Activated T-cell treated with anti-CD3 and anti-CD28 coated beads, Interleukin-2, amount 50 U/mL, for 1 hour (primary cell): ENCODE results near the gene RLN3.
A peak's percentile ranks its signal among the peaks of the same experiment; 100 is the strongest.

Source experiments
- DNase-seq: peaks from one replicate; pipeline ENCODE4 v3.0.0-alpha.2; 2020

Gene RLN3

DNA sequence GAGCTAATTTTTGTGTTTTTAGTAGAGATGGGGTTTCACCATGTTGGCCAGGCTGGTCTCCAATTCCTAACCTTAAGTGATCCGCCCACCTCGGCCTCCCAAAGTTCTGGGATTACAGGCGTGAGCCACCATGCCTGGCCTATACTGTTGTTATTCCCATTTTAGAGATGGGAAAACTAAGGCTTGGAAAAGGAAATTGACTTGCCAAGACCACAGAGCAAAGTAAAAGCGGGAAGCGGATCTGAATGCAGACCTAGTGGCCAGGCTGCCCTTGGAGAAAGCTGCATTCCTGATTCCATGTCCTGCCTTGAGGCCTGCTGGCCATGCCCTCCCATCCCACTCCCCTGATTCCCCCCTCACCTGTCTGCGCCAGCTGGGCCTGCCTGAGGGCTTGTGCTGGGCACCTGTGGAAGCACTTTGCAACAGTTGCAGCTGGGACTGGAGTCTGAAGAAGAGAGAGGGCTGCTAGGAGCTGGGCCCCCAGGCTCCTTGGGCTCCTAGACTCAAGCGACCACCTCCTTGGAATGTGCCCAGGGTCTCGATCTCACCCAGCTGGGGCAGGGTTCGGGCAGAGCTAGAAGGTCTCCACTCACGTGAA, 28.2 kb downstream of the RLN3 start:
- no peak for DNase-seq

DNA sequence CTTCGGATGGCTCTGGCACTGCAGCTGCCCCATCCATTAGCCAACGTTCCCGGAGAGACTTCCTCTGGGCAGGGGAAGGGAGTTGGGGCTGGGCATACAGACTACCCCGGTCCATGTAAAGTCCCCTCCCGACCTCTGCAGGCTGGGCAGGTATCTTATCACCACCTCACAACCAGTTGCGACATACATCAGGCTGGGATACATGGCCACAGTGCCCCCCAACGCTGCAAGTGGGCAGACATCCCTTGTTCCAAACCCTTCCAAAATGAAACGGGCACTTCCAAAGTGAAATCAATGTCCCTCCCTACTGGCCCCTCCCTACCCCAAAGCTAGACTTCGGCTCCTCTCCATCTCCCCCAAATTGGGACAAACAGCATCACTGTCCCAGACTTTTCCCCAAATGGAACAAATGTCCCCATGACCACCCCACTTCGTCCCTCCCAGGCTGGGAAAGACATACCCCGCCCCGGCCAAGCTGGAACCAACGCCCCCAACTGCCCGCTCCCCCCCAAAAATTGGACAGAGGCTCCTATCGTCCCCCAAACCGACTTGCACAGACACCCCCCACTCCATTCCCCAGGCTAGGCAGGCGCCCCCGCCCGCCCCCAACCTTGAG, 28.9 kb downstream of the RLN3 start:
- no peak for DNase-seq

DNA sequence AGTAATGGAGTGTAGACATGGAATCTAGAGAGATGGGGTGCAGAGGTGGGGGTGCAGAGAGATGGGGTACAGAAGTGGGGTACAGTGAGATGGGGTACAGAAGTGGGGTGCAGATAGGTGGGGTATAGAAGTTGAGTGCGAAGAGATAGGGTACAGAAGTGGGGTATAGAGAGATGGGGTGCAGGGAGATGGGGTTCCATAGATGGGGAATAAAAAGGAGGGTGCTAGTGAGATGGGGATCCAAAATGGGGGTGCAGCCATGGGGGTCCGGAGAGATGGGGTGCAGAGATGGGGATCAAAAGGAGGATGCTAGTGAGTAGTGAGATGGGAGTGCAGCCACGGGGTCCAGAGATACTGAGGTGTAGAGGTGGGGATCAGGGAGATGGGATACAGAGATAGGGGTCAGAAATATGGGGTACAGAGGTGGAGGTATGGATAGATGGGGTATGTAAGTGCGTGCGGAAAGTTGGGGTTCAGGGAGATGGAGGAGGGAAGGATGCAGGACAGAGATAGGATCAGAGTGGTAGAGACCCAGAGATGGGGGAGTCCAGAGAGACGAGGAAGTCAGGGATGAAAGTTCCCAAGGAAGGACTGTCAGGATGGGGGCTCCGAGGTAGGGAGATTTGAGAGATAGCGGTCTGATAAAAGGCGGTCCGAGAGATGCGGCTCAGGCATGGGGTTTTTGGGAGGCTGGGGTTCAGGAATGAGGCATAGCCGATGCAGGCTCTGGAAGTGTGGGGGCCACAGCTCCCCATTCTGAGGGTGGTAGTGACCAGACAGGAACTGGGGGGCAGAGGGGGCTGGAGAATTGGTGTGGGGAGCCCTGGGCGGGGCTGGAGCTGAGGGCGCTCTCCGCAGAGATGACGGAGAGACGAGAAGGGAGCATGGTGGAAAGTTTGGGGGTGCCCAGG, 30.5 kb downstream of the RLN3 start:
- DNase-seq = no peak

DNA sequence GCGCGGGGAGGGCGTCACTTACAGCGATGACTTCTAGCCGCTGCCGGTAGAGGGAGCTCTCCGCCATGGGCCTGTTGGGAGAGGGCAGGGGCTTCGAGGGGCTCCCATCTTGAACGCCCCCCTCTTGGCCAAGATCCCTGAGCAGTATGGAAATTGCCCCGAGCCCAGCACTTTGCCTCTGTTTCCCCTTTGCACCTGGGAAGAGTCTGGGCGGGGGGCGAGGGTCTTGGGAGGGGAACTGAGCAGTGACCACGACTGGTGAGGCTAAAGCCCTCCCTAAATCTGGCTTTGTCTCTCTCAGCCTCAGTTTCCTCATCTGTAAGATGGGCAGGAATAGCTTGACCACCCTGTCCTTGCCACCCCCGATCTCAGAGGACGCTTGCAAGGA, 31.1 kb downstream of the RLN3 start:
- DNase-seq = peak; percentile 67

DNA sequence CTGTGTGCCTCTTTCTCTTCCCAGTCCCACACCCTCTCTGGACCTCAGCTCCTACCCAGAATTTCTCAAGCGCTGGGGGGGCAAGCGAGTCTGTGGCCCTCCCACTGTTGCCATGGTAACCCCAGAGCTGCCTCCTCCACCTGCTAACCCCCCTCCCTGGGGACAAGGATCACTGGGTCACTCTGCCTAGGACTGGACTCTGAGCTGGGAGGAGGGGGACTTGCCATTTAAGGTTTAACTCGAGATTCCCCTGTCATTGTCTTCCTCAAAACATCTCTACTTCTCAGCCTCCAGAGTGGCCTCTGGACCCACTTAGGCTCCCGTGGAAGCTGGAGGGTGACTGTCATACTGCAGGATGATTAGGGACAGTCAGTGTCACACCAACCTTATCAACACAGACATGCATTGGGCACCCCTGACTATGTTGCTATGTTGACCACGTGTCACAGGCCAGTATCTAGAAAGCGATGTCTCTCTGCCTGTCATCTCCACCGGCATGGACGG, 31.8 kb downstream of the RLN3 start:
- no peak for DNase-seq

DNA sequence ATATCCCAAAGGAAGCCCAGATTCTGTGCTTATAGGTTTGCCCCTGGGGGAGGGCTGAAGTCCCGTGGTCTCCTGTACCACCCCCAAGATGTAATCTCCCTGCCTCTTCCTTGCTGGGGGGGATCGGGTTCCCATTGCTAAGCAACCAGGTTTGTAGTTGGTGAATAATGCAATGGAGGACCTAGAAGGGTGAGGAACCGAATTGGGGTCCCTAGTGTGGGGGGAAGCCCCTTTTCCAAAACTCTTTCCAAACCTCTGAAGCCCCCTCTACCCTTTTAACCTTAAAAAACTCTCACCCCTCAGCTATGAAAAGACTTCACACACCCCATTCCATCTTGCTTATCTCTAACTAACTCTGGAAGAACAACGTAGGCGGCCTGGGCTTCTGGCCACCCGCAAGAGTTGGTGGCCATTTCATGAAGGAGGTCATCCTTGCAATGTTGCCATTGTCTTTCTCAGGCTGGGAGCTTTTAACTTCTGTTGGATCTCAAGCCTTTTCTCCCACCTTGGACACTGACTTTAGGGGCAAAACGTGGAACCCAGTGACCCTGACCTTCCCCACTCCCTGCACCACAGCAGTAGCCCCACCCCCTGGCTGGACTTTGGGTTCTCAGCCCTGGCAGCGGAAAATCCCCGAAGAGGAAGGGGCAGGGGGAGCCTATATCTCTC, 33.3 kb downstream of the RLN3 start:
- DNase-seq = no peak

DNA sequence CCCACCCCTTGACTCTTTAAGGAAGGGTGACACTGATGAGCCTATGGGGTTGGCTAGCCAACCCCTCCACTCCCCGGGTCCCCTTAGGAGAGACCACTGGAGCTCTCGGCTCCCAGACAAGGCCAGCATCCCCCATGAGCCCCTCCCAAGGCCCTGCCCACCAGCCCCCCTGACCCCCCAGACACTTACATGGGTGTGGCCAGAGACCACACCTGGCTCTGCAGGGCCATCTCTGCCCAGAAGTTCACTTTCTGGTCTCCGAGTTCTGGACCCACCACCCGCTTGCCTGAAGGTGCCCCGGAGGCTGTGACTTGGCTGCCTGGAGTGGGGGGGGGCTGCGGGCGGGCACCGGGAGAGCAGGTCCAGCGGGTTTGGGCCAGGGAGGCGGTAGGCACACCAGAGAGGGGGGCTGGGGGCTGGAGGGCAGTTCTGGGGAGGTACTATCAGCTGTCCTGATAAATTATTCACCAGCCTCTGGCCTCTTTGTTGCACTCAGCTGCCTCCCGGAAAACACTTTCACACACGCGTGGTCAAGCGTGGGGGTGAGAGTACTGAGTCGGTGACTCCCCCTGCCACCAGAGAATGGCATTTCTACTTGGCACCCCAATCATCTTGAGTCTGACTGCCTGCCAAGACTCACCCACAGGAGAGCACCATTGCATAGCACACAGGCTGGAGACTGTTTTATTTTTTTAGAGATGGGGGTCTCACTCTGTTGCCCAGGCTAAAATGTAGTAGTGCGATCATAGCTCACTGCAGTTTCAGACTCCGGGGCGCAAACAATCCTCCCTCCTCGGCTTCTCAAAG, 34.0 kb downstream of the RLN3 start, which contains the start of gene PALM3:
PALM3 (minus strand) TSS at position 326 of the 807 bp plus-strand sequence; CDS start at position 230, 96 bp downstream.
- no peak for DNase-seq

DNA sequence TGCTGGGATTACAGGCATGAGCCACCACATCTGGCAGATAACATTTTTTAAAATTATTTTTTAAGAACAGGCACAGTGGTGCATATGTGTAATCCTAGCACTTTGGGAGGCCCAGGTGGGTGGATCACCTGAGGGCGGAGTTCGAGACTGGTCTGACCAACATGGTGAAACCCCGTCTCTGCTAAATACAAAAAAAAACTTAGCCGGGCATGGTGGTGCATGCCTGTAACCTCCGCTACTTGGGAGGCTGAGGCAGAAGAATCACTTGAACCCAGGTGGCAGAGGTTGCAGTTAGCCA, 34.6 kb downstream of the RLN3 start:
- DNase-seq = no peak

DNA sequence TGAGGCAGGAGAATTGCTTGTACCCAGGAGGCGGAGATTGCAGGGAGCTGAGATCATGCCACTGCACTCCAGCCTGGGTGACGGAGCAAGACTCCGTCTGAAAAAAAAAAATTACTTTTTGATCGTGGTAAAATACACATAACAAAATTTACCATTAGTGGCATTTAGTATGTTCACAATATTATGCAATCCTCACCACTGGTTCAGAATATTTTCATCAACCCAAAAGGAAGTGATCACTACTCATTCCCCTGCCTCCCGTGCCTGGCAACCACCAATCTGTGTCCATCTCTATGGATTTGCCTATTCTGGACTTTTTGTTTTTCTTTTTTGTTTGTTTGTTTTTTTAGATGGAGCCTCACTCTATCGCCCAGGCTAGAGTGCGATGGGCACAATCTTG, 35.2 kb downstream of the RLN3 start:
- DNase-seq = no peak

DNA sequence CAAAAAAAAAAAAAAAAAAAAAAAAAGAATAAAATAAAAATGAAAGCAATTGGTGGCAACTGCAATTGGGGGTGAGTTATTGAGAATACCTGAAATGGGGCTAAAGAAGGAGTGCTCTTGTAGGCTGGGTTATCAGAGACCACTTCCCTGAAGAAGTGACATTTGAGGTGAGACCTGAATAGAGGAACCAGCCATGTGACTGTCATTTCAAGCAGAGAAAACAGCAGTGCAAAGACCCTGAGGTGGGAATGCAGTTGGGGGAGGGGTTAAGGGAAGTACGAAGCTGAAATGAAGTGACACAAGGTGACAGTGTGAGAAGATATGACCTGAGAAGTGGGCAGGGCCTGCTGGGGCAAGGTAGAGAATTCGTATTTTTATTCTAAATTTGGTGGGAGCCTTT, 38.2 kb downstream of the RLN3 start:
- DNase-seq = no peak

DNA sequence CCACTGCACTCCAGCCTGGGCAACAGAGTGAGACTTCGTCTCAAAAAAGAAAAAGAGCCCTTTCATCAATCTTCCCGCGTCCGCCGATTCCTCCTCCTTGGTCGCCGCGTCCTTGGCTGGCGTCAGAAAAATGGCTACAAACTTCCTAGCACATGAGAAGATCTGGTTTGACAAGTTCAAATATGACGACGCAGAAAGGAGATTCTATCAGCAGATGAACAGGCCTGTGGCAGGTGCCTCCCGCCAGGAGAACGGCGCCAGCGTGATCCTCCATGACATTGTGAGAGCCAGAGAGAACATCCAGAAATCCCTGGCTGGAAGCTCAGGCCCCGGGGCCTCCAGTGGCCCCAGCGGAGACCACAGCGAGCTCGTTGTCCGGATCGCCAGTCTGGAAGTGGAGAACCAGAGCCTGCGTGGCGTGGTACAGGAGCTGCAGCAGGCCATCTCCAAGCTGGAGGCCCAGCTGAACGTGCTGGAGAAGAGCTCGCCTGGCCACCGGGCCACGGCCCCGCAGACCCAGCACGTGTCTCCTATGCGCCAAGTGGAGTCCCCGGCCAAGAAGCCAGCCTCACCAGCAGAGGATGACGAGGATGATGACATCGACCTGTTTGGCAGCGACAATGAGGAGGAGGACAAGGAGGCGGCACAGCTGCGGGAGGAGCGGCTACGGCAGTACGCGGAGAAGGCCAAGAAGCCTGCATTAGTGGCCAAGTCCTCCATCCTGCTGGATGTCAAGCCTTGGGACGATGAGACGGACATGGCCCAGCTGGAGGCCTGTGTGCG, 42.5 kb downstream of the RLN3 start:
- no peak for DNase-seq

DNA sequence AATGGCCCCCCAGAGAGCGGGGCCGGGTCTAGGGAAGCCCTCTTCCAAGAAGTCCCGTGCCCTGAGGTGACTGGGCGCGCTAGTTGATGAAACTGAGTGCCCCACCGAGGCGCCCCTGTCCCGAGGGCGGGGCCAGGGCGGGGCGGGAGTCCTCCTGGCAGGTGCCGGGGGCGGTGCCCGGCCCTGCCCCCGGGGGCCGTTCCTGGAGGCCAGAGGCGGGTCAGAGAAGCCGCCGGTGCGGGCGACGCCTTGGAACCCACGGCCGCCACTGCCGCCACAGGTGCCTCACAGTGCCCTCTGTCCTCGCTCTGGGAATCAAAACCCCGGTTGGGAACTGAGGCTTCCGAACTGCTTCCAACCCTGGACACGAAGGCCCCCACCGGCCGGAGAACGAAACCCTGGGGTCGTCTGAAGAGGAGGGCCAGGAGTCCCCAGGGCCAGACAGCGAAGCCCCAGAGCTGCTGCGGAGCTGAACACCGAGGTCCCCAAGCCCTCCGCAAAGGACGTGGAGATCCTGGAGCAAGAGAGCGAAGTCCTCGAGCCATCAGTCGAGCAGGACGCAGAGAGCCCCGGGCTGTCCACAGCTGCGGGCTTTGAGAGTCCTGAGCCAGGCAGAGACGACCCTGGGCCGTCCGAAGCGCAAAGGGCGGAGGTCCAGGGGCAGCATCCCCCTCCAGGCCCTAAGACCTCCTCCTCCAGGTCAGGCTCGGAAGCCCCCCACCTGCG, 44.8 kb downstream of the RLN3 start, which contains the start of gene MISP3:
MISP3 (plus strand) TSS at position 252 of the 726 bp plus-strand sequence. CDS start 524 bp downstream, outside the sequence.
- DNase-seq = peak; percentile 56

DNA sequence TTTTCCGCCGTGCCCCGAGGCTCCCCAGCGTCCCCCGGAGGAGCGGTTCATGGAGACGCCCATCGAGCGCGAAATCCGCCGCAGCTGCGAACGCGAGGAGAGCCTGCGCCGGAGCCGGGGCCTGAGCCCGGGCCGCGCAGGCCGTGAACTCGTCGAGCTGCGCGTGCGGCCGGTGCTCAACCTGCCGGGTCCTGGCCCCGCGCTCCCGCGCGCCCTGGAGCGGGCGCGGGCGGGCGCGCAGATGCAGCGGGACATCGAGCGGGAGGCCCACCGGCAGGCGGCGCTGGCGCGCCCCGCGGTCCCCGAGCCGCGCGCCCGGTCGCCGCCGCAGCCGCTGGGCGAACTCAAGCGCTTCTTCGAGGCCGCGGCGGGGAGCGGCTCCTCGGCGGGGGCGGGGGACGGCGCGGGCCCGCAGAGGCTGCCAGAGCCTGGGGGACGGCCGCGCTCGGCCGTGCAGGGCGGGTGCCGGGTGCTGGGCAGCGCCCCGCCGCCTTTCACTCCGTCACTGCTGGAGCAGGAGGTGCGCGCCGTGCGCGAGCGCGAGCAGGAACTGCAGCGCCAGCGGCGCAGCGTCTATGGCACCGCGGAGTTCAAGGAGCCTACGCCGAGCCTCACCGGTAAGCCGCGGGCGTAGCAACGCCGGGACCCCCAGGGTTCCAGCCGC, 45.4 kb downstream of the RLN3 start:
- DNase-seq = peak; percentile 89

DNA sequence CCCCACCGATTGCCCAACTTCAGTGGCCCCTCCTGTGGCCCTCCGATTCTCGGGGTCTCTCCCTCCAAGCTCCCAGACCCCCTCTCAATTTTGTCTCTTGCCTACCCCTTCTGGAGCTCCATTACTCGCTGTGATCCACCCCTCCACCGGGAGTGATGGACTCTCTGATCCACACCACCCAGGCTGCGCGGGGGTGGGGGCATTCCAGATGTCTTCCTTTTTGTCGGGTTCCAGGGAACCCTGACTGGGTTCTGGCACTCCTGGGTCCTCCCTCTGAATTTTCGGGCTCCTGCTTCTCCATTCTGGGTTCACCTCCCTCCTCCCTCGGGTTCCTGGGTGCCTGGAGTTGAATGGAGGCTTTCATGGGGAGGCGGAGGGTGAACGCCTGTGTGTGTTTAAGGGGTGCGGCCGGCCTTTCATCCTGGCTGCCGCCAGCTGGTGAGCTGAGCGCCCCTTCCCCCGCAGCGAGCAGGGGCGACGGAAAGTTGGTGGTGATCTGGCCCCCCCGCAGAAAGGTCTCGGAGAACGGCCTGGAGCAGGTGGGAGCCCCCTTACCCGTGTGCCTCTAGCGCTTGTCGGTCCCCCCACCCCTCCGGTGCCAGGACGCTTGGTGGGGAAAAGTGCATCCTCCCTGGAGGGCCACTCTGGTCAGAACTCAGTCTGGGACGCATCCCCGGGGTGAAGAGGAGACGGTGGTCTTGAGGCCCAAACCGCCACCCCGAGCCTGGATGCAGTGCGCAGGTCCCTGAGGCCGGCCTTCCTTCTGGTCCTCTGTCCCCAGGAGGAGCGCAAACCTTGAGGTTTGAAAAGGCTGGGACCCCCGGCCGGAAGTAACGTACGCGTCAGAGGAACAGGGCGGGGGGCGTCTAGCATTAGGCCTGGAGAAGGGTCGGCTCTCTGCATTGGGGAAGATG, 46.2 kb downstream of the RLN3 start:
- no peak for DNase-seq

DNA sequence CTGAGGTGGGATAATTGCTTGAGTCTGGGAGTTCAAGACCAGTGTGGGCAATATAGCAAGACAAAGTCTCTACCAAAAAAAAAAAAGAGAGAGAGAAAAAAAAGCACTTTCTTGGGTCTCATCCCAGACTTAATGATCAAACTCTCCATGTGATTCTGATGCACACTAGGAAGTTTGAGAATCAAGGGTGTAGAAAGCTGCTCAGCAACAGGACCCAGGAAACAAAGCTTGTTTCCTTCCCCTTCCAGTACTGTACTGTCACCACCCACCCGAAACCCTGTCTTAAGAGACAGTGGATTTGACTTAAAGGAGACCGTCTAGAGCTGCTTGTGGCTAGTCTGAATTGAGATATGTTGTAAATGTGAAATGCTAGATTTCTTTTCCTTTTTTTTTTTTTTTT, 50.5 kb downstream of the RLN3 start:
- DNase-seq = no peak
